HepG2 (cell line): ENCODE results near the gene PPFIA2. TPM values are rescaled to one million over a fixed set of nuclear protein-coding genes. Genes with fewer than 3 reads are reported as not detected.

Source experiments
- CEBPG ChIP-seq: IDR thresholded peaks from 2 replicates; pipeline ENCODE4 v1.6.1; 2016
- ELF3 ChIP-seq: IDR thresholded peaks from 2 replicates; pipeline ENCODE4 v1.6.1; 2016; ENCODE audit warnings: missing genetic modification reagents, missing compliant biosample characterization
- ZNF17 ChIP-seq: sonication (generic); formaldehyde crosslinking; IDR thresholded peaks from 2 replicates; pipeline ENCODE4 v1.5.0; 2020; ENCODE audit warnings: mild to moderate bottlenecking, missing genetic modification reagents
- ZNF18 ChIP-seq: sonication (generic); formaldehyde crosslinking; IDR thresholded peaks from 2 replicates; pipeline ENCODE4 v1.8.0; 2022; ENCODE audit warnings: mild to moderate bottlenecking, missing genetic modification reagents; ENCODE audit not compliant: insufficient replicate concordance
- polyA plus RNA-seq, 8 experiments: library from polyadenylated mRNA; depleted of rRNA in 3 of 8; stranded (reverse) in 7 of 8; unstranded in 1 of 8; fragments of >200 nt; fragmentation: Illumina TruSeq in 4 of 8; extraction: Trizol in 4 of 8; gene quantifications; 2 replicates each; pipeline versions ENCODE4 v1.2.1 to v1.2.3, GENCODE V29; 2011 to 2016; ENCODE audit warnings: low read depth in 4 of 8, missing spikeins in 1 of 8, mixed read lengths in 1 of 8; ENCODE audit not compliant: insufficient read depth in 1 of 8
- total RNA-seq, 5 experiments: library from RNA; depleted of rRNA; stranded (reverse); fragments of >200 nt; fragmentation: Illumina TruSeq; extraction: Trizol; gene quantifications; 2 replicates each; pipeline ENCODE4 v1.2.3, GENCODE V29; 2016; ENCODE audit warnings: low read depth in 1 of 5
- TF ChIP-seq, protein P1 (sequence below): sonication (generic); formaldehyde crosslinking; IDR thresholded peaks from 2 replicates; pipeline ENCODE4 v1.4.0; 2020; ENCODE audit warnings: missing genetic modification reagents, mild to moderate bottlenecking, borderline replicate concordance
- TF ChIP-seq, protein P2 (sequence below): sonication (generic); formaldehyde crosslinking; IDR thresholded peaks from 2 replicates; pipeline ENCODE4 v1.4.0; 2020; ENCODE audit warnings: mild to moderate bottlenecking, missing genetic modification reagents

PPFIA2 gene
- total and polyA plus RNA-seq, 2 of the 13 experiments (the other 11 are each of a cell fraction or from before 2014, with no cell fraction given), result 0.05 TPM; not detected in 1

DNA sequence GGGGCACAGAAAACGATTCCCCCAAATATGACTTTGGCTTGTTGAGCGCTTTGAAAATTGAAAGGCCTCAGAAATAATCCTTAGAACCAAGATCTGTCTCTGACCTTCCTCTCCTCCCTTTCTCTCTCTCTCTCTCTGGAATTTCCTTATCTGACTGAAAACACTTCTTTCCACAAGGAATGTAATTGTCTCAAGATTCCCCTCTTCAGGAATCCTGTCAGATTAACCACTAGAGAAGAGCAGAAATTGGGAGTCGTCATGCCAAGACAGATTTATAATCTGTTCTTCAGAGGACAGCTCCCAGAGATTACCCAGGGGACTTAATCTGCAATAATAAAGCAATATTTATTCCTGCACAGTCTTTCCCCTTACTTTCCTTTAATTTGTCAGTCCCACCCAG lies 363.7 kb downstream of the PPFIA2 start (continued):
- TF ChIP-seq, protein P1, sequence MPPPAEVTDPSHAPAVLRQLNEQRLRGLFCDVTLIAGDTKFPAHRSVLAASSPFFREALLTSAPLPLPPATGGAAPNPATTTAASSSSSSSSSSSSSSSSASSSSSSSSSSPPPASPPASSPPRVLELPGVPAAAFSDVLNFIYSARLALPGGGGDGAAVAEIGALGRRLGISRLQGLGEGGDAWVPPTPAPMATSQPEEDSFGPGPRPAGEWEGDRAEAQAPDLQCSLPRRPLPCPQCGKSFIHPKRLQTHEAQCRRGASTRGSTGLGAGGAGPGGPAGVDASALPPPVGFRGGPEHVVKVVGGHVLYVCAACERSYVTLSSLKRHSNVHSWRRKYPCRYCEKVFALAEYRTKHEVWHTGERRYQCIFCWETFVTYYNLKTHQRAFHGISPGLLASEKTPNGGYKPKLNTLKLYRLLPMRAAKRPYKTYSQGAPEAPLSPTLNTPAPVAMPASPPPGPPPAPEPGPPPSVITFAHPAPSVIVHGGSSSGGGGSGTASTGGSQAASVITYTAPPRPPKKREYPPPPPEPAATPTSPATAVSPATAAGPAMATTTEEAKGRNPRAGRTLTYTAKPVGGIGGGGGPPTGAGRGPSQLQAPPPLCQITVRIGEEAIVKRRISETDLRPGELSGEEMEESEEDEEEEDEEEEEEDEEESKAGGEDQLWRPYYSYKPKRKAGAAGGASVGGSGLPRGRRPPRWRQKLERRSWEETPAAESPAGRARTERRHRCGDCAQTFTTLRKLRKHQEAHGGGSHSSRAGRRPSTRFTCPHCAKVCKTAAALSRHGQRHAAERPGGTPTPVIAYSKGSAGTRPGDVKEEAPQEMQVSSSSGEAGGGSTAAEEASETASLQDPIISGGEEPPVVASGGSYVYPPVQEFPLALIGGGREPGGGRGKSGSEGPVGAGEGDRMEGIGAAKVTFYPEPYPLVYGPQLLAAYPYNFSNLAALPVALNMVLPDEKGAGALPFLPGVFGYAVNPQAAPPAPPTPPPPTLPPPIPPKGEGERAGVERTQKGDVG (CRISPR knock-in tag), result no peak
- TF ChIP-seq ZNF17 (CRISPR knock-in tag) (no peak), CEBPG (CRISPR knock-in tag) (no peak), ELF3 (CRISPR knock-in tag) (no peak), ZNF18 (CRISPR knock-in tag) (no peak)
- TF ChIP-seq, protein P2, sequence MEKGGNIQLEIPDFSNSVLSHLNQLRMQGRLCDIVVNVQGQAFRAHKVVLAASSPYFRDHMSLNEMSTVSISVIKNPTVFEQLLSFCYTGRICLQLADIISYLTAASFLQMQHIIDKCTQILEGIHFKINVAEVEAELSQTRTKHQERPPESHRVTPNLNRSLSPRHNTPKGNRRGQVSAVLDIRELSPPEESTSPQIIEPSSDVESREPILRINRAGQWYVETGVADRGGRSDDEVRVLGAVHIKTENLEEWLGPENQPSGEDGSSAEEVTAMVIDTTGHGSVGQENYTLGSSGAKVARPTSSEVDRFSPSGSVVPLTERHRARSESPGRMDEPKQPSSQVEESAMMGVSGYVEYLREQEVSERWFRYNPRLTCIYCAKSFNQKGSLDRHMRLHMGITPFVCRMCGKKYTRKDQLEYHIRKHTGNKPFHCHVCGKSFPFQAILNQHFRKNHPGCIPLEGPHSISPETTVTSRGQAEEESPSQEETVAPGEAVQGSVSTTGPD (CRISPR knock-in tag), result no peak
